Central memory CD8-positive, alpha-beta T cell (primary cell): ENCODE measurements around the gene TMEM53.

Source experiments
- ATAC-seq: fragments of 150-1000 bp; cut with Tn5 transposase; replicated peaks from 2 replicates; pipeline ENCODE4 v1.10.0; 2022; ENCODE audit warnings: mild to moderate bottlenecking, moderate FRiP score, moderate number of reproducible peaks; ENCODE audit not compliant: poor library complexity, severe bottlenecking; ENCODE audit errors: extremely low read depth
- DNase-seq, 2 donors: peaks; one replicate each; pipeline ENCODE4 v3.0.0; 2021; ENCODE audit warnings: low spot score in 2 of 2
- H3K27ac Mint-ChIP-seq: one replicate; pipeline ENCODE4 v1.8.0; 2022; ENCODE audit warnings: low read depth, mild to moderate bottlenecking, moderate library complexity, mixed read lengths
- H3K27me3 Mint-ChIP-seq: one replicate; pipeline ENCODE4 v1.8.0; 2022; ENCODE audit warnings: mixed read lengths
- H3K36me3 Mint-ChIP-seq: one replicate; pipeline ENCODE4 v1.8.0; 2022; ENCODE audit warnings: mild to moderate bottlenecking, moderate library complexity, mixed read lengths; ENCODE audit not compliant: insufficient read depth
- H3K4me1 Mint-ChIP-seq: one replicate; pipeline ENCODE4 v1.8.0; 2022; ENCODE audit warnings: mixed read lengths
- H3K4me3 Mint-ChIP-seq: one replicate; pipeline ENCODE4 v1.8.0; 2022; ENCODE audit warnings: mild to moderate bottlenecking, moderate library complexity, mixed read lengths
- H3K9me3 Mint-ChIP-seq: one replicate; pipeline ENCODE4 v1.8.0; 2022; ENCODE audit warnings: mixed read lengths

Gene TMEM53

GRCh38 chr1:44647896-44648295, 26.4 kb downstream of the TMEM53 start:
- DNase-seq: no peak
- H3K9me3 Mint-ChIP-seq: no peaks in the 10 kb centered on the region

GRCh38 chr1:44646261-44647110, 27.8 kb downstream of the TMEM53 start:
- peaks cover 12% of the 10 kb centered on the region for H3K4me1 Mint-ChIP-seq
- no peak overlapping the region for H3K4me3 Mint-ChIP-seq
- peaks cover 31% of the 10 kb centered on the region for H3K36me3 Mint-ChIP-seq
- H3K27me3 Mint-ChIP-seq: no peaks in the 10 kb centered on the region
- H3K9me3 Mint-ChIP-seq: no peaks in the 10 kb centered on the region
- ATAC-seq (no peak), DNase-seq (no peak)
- H3K27ac Mint-ChIP-seq: peak overlapping the region; percentile 11

More at GRCh38 chr1:44647896-44648295, 26.4 kb downstream of the TMEM53 start:
- no peak overlapping the region for H3K4me3 Mint-ChIP-seq
- no peak for ATAC-seq
- H3K4me1 Mint-ChIP-seq: peaks cover 10% of the 10 kb centered on the region
- H3K27me3 Mint-ChIP-seq: no peaks in the 10 kb centered on the region
- H3K27ac Mint-ChIP-seq: peak overlapping the region; percentile 71
- peaks cover 25% of the 10 kb centered on the region for H3K36me3 Mint-ChIP-seq

GRCh38 chr1:44645476-44646244, 28.6 kb downstream of the TMEM53 start:
- Mint-ChIP-seq H3K4me1 (peaks cover 19% of the 10 kb centered on the region), H3K27ac (no peak overlapping the region), H3K27me3 (no peaks in the 10 kb centered on the region), H3K36me3 (peaks cover 30% of the 10 kb centered on the region), H3K9me3 (no peaks in the 10 kb centered on the region), H3K4me3 (no peak overlapping the region)
- ATAC-seq (no peak), DNase-seq (no peak)

GRCh38 chr1:44644806-44645205, 29.5 kb downstream of the TMEM53 start:
- Mint-ChIP-seq H3K27ac (no peak overlapping the region), H3K4me1 (peaks cover 19% of the 10 kb centered on the region), H3K27me3 (no peaks in the 10 kb centered on the region), H3K4me3 (no peak overlapping the region), H3K9me3 (no peaks in the 10 kb centered on the region), H3K36me3 (peaks cover 31% of the 10 kb centered on the region)
- ATAC-seq (no peak), DNase-seq (no peak)

- H3K4me3 Mint-ChIP-seq: no peak overlapping the region
These were observed 30.5 kb downstream of the TMEM53 start for GRCh38 chr1:44643721-44644334.

GRCh38 chr1:44642925-44643324, 31.4 kb downstream of the TMEM53 start:
- Mint-ChIP-seq H3K27me3 (no peaks in the 10 kb centered on the region), H3K27ac (peak overlapping the region; percentile 36), H3K4me1 (peaks cover 19% of the 10 kb centered on the region), H3K9me3 (no peaks in the 10 kb centered on the region), H3K36me3 (peaks cover 41% of the 10 kb centered on the region), H3K4me3 (no peak overlapping the region)
- DNase-seq (no peak), ATAC-seq (no peak)

More at GRCh38 chr1:44643721-44644334, 30.5 kb downstream of the TMEM53 start:
- Mint-ChIP-seq H3K27me3 (no peaks in the 10 kb centered on the region), H3K27ac (no peak overlapping the region), H3K4me1 (peaks cover 19% of the 10 kb centered on the region), H3K9me3 (no peaks in the 10 kb centered on the region), H3K36me3 (peaks cover 35% of the 10 kb centered on the region)
- ATAC-seq (no peak), DNase-seq (no peak)

- H3K27me3 Mint-ChIP-seq: no peaks in the 10 kb centered on the region
- H3K36me3 Mint-ChIP-seq: peaks cover 39% of the 10 kb centered on the region
These were observed 32.0 kb downstream of the TMEM53 start for GRCh38 chr1:44642255-44642654.

GRCh38 chr1:44641126-44642102, 32.9 kb downstream of the TMEM53 start:
- H3K4me3 Mint-ChIP-seq: no peak overlapping the region
- H3K27me3 Mint-ChIP-seq: no peaks in the 10 kb centered on the region
- ATAC-seq (no peak), DNase-seq (no peak)
- H3K4me1 Mint-ChIP-seq: peaks cover 10% of the 10 kb centered on the region
- H3K9me3 Mint-ChIP-seq: no peaks in the 10 kb centered on the region
- peaks cover 40% of the 10 kb centered on the region for H3K36me3 Mint-ChIP-seq
- no peak overlapping the region for H3K27ac Mint-ChIP-seq

More at GRCh38 chr1:44642255-44642654, 32.0 kb downstream of the TMEM53 start:
- Mint-ChIP-seq H3K4me1 (peaks cover 12% of the 10 kb centered on the region), H3K4me3 (no peak overlapping the region), H3K27ac (no peak overlapping the region), H3K9me3 (no peaks in the 10 kb centered on the region)
- ATAC-seq (no peak), DNase-seq (no peak)

GRCh38 chr1:44640200-44640853, 34.0 kb downstream of the TMEM53 start:
- Mint-ChIP-seq H3K9me3 (no peaks in the 10 kb centered on the region), H3K27ac (no peak overlapping the region), H3K36me3 (peaks cover 47% of the 10 kb centered on the region), H3K4me3 (no peak overlapping the region), H3K4me1 (peaks cover 16% of the 10 kb centered on the region), H3K27me3 (no peaks in the 10 kb centered on the region)
- DNase-seq (no peak), ATAC-seq (no peak)

- DNase-seq: no peak
- Mint-ChIP-seq H3K27ac (peak overlapping the region; percentile 74), H3K4me3 (no peak overlapping the region), H3K27me3 (no peaks in the 10 kb centered on the region), H3K36me3 (peaks cover 50% of the 10 kb centered on the region), H3K4me1 (peaks cover 40% of the 10 kb centered on the region), H3K9me3 (no peaks in the 10 kb centered on the region)
- no peak for ATAC-seq
These were observed 36.4 kb downstream of the TMEM53 start for GRCh38 chr1:44637702-44638411.
